Type B pancreatic cell (in vitro differentiated cells): Measurements from ENCODE around the gene ABHD16B. TPM values are rescaled to one million over a fixed set of nuclear protein-coding genes. Genes with fewer than 3 reads are reported as not detected.
A peak's percentile ranks its signal among the peaks of the same experiment; 100 is the strongest.

Source experiments
- DNase-seq: peaks from one replicate; pipeline ENCODE4 v3.0.0; 2021; ENCODE audit warnings: mixed read lengths; ENCODE audit not compliant: unreplicated experiment; ENCODE audit errors: extremely low spot score
- H3K27ac Mint-ChIP-seq: 2 replicates; pipeline ENCODE4 v1.8.0; 2021; ENCODE audit warnings: mild to moderate bottlenecking, mixed read lengths
- H3K27me3 Mint-ChIP-seq: 2 replicates; pipeline ENCODE4 v1.8.0; 2021; ENCODE audit warnings: mixed read lengths
- H3K36me3 Mint-ChIP-seq: 2 replicates; pipeline ENCODE4 v1.8.0; 2021; ENCODE audit warnings: mixed read lengths
- H3K4me1 Mint-ChIP-seq: one replicate; pipeline ENCODE4 v1.8.0; 2021; ENCODE audit warnings: mixed read lengths; ENCODE audit not compliant: unreplicated experiment
- H3K4me3 Mint-ChIP-seq: 2 replicates; pipeline ENCODE4 v1.8.0; 2021; ENCODE audit warnings: mild to moderate bottlenecking, mixed read lengths
- H3K9me3 Mint-ChIP-seq: 2 replicates; pipeline ENCODE4 v1.8.0; 2021; ENCODE audit warnings: mixed read lengths
- total RNA-seq: library from RNA; stranded (reverse); gene quantifications from 2 replicates; pipeline ENCODE4 v1.2.1, GENCODE V29; 2021; ENCODE audit warnings: low replicate concordance
- TF ChIP-seq, protein P1 (sequence below): fragments of 200-600 bp; sonication (generic); conservative IDR thresholded peaks from 2 replicates; pipeline ENCODE4 v1.5.0; 2021; ENCODE audit warnings: antibody characterized with exemption, mild to moderate bottlenecking

Gene ABHD16B
- total RNA-seq, 1 donor from 2014 or later, result not detected

- Mint-ChIP-seq H3K36me3 (no peaks in the 10 kb centered on the region), H3K27ac (no peak overlapping the region)
Observed at GRCh38 chr20:63836458-63837344, 24.6 kb upstream of the ABHD16B start.

GRCh38 chr20:63837479-63837878 lies 23.8 kb upstream of the ABHD16B start:
- Mint-ChIP-seq H3K36me3 (no peaks in the 10 kb centered on the region), H3K27ac (no peak overlapping the region), H3K9me3 (no peaks in the 10 kb centered on the region), H3K4me3 (no peak overlapping the region), H3K4me1 (peaks cover 10% of the 10 kb centered on the region), H3K27me3 (no peaks in the 10 kb centered on the region)
- TF ChIP-seq, protein P1, sequence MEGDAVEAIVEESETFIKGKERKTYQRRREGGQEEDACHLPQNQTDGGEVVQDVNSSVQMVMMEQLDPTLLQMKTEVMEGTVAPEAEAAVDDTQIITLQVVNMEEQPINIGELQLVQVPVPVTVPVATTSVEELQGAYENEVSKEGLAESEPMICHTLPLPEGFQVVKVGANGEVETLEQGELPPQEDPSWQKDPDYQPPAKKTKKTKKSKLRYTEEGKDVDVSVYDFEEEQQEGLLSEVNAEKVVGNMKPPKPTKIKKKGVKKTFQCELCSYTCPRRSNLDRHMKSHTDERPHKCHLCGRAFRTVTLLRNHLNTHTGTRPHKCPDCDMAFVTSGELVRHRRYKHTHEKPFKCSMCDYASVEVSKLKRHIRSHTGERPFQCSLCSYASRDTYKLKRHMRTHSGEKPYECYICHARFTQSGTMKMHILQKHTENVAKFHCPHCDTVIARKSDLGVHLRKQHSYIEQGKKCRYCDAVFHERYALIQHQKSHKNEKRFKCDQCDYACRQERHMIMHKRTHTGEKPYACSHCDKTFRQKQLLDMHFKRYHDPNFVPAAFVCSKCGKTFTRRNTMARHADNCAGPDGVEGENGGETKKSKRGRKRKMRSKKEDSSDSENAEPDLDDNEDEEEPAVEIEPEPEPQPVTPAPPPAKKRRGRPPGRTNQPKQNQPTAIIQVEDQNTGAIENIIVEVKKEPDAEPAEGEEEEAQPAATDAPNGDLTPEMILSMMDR, result no peak
- DNase-seq, result no peak

More at GRCh38 chr20:63836458-63837344, 24.6 kb upstream of the ABHD16B start:
- H3K27me3 Mint-ChIP-seq, result no peaks in the 10 kb centered on the region
- TF ChIP-seq, protein P1, result no peak
- H3K9me3 Mint-ChIP-seq, result no peaks in the 10 kb centered on the region
- H3K4me1 Mint-ChIP-seq, result peaks cover 10% of the 10 kb centered on the region
- DNase-seq, result no peak
- H3K4me3 Mint-ChIP-seq, result no peak overlapping the region

GRCh38 chr20:63839620-63840019 lies 21.7 kb upstream of the ABHD16B start:
- H3K4me3 Mint-ChIP-seq, result no peak overlapping the region
- no peaks in the 10 kb centered on the region for H3K27me3 Mint-ChIP-seq
- DNase-seq, result no peak
- H3K27ac Mint-ChIP-seq, result no peak overlapping the region
- no peaks in the 10 kb centered on the region for H3K36me3 Mint-ChIP-seq
- peaks cover 10% of the 10 kb centered on the region for H3K4me1 Mint-ChIP-seq
- H3K9me3 Mint-ChIP-seq, result no peaks in the 10 kb centered on the region
- TF ChIP-seq, protein P1, result no peak

- no peak for DNase-seq
- H3K36me3 Mint-ChIP-seq, result no peaks in the 10 kb centered on the region
- H3K4me1 Mint-ChIP-seq, result peaks cover 10% of the 10 kb centered on the region
- H3K27me3 Mint-ChIP-seq, result no peaks in the 10 kb centered on the region
- H3K4me3 Mint-ChIP-seq, result peak overlapping the region; percentile 13
- H3K27ac Mint-ChIP-seq, result peak overlapping the region; percentile 66
- TF ChIP-seq, protein P1, result no peak
- H3K9me3 Mint-ChIP-seq, result no peaks in the 10 kb centered on the region
Observed at GRCh38 chr20:63840405-63840828, 20.9 kb upstream of the ABHD16B start.

DNA sequence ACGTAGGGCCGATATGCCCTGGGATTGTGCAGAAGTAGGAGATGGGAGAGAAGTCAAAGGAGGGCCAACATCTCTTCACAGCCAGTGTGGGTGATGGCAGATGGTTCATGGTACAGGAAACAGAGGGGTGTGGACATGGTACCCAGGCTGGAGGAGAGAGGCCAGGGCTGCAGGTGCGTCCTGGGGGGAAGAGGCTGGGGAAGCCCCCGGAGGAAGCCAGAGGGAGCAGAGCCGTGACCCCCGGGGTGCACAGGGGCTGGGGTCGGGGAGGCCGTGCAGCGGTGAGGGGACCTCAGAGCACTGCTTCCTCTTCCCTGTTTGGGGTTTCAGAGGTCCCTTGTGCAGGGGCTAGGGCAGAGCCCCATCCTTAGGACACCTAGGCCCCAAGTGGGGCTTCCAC lies 19.0 kb upstream of the ABHD16B start:
- no peaks in the 10 kb centered on the region for H3K9me3 Mint-ChIP-seq
- H3K27me3 Mint-ChIP-seq, result no peaks in the 10 kb centered on the region
- H3K27ac Mint-ChIP-seq, result no peak overlapping the region
- TF ChIP-seq, protein P1, result no peak
- no peaks in the 10 kb centered on the region for H3K36me3 Mint-ChIP-seq
- H3K4me1 Mint-ChIP-seq, result peaks cover 10% of the 10 kb centered on the region
- DNase-seq, result no peak
- H3K4me3 Mint-ChIP-seq, result no peak overlapping the region
